CD1c-positive myeloid dendritic cell (primary cell): Measurements from ENCODE around the gene SREK1.
"Not testable (repeated sequence)": the region's sequence is repeated elsewhere in the genome, so short reads cannot be mapped to it uniquely, and the experiment has no call there.

Source experiments
- DNase-seq: peaks from one replicate; pipeline ENCODE4 v3.0.0-alpha.2; 2016; ENCODE audit errors: extremely low spot score

The SREK1 gene

GRCh38 chr5:66222455-66222854 lies 78.4 kb downstream of the SREK1 start:
- DNase-seq, result no peak

- not testable (repeated sequence) for DNase-seq
Observed at GRCh38 chr5:66222896-66223295, 78.8 kb downstream of the SREK1 start.

- DNase-seq, result no peak
Observed at GRCh38 chr5:66223637-66224036, 79.5 kb downstream of the SREK1 start.

- no peak for DNase-seq
Observed at GRCh38 chr5:66224274-66224673, 80.2 kb downstream of the SREK1 start.

GRCh38 chr5:66224773-66225553 lies 80.9 kb downstream of the SREK1 start:
- DNase-seq, result no peak

GRCh38 chr5:66230551-66230950 lies 86.5 kb downstream of the SREK1 start:
- no peak for DNase-seq

- no peak for DNase-seq
Observed at GRCh38 chr5:66231508-66231907, 87.4 kb downstream of the SREK1 start.

GRCh38 chr5:66232275-66232674 lies 88.2 kb downstream of the SREK1 start:
- no peak for DNase-seq

GRCh38 chr5:66232706-66233445 lies 88.8 kb downstream of the SREK1 start:
- DNase-seq, result no peak
